ENCODE measurements around the gene PCDHGC4.

DNA sequence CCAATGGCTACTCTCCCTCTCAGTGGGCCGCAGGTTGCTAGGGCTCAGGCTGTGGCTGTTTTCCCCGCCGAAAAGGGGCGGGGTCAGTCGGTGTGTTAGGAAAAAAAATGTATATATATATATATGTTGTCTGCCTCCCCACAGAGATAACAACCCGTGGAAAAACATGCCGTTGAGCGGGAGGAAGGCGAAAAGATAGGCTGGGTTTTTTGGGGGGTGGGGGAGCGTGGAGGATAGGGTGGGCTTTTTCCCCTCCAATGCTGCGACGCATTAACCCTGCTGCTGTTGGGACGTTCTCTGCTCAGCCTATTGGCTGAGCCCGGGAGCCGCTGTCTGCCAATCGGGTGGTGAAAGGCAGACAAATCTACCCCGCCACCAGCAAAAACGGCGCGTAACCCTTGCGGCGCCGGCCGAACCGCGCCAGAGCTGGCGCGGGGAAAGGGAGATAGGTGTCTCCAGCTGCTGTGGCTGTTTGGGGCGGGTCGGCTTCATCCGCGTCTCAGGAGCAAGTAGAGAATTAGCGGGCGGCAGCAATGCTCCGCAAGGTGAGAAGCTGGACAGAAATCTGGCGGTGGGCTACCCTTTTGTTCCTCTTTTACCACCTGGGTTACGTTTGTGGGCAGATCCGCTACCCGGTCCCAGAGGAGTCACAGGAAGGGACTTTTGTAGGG is at the start of gene PCDHGC4:
- TF ChIP-seq POLR2A (IDR thresholded peaks at IDR 0.05) = no peak
- TF ChIP-seq, protein P1, sequence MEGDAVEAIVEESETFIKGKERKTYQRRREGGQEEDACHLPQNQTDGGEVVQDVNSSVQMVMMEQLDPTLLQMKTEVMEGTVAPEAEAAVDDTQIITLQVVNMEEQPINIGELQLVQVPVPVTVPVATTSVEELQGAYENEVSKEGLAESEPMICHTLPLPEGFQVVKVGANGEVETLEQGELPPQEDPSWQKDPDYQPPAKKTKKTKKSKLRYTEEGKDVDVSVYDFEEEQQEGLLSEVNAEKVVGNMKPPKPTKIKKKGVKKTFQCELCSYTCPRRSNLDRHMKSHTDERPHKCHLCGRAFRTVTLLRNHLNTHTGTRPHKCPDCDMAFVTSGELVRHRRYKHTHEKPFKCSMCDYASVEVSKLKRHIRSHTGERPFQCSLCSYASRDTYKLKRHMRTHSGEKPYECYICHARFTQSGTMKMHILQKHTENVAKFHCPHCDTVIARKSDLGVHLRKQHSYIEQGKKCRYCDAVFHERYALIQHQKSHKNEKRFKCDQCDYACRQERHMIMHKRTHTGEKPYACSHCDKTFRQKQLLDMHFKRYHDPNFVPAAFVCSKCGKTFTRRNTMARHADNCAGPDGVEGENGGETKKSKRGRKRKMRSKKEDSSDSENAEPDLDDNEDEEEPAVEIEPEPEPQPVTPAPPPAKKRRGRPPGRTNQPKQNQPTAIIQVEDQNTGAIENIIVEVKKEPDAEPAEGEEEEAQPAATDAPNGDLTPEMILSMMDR (IDR thresholded peaks at IDR 0.05) = no peak

Data from tibial nerve (tissue), 3 donors.